ENCODE results near the gene KRT33B.
"Not testable (repeated sequence)": the region's sequence is repeated elsewhere in the genome, so short reads cannot be mapped to it uniquely, and the experiment has no call there.

DNA sequence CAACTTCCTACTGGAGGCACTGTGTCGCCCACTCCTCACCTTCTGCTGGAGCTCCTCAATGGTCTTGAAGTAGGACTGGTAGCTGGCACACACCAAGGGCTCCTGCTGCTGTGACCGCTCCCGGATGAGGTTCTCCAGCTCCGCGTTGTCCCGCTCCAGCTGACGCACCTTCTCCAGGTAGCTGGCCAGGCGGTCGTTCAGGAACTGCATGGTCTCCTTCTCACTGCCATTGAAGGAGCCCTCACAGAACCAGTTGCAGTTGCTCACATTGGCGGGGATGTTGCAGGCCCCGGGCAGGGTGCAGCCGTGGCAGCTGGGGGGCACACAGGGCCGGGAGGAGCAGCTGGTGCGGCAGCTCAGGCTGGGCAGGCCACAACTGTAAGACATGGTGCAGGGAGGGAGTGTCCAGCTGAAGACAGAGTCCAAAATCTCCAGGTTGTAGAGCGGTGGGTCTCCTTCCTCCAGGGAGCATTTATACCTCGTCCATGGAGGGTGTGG, 19.2 kb downstream of the KRT33B start, which contains the start of gene KRT33A:
- not testable (repeated sequence) for TF ChIP-seq POLR2A (IDR thresholded peaks at IDR 0.05; ENCODE audit: control extremely low read depth in 1 of 2, low read depth in 2 of 2, low read length in 2 of 2); SIN3A (conservative IDR thresholded peaks at IDR 0.05 in 1 of 2, IDR thresholded peaks at IDR 0.05 in 1 of 2; ENCODE audit: low read depth in 1 of 2, low read length in 2 of 2); NRF1 (IDR thresholded peaks at IDR 0.05; ENCODE audit: low read depth, low read length); RFX5 (IDR thresholded peaks at IDR 0.05; ENCODE audit: borderline replicate concordance, low read depth, low read length); POLR2AphosphoS5 (IDR thresholded peaks at IDR 0.05; ENCODE audit: low read depth, low read length)
- TF ChIP-seq, protein P1, sequence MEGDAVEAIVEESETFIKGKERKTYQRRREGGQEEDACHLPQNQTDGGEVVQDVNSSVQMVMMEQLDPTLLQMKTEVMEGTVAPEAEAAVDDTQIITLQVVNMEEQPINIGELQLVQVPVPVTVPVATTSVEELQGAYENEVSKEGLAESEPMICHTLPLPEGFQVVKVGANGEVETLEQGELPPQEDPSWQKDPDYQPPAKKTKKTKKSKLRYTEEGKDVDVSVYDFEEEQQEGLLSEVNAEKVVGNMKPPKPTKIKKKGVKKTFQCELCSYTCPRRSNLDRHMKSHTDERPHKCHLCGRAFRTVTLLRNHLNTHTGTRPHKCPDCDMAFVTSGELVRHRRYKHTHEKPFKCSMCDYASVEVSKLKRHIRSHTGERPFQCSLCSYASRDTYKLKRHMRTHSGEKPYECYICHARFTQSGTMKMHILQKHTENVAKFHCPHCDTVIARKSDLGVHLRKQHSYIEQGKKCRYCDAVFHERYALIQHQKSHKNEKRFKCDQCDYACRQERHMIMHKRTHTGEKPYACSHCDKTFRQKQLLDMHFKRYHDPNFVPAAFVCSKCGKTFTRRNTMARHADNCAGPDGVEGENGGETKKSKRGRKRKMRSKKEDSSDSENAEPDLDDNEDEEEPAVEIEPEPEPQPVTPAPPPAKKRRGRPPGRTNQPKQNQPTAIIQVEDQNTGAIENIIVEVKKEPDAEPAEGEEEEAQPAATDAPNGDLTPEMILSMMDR (IDR thresholded peaks at IDR 0.05; ENCODE audit: control extremely low read depth in 1 of 3, insufficient read depth in 1 of 3, low read depth in 1 of 3, low read length in 3 of 3) = not testable (repeated sequence)
- TF ChIP-seq, protein P2, sequence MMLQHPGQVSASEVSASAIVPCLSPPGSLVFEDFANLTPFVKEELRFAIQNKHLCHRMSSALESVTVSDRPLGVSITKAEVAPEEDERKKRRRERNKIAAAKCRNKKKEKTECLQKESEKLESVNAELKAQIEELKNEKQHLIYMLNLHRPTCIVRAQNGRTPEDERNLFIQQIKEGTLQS (IDR thresholded peaks at IDR 0.05; ENCODE audit: insufficient read depth, low read depth, low read length) = not testable (repeated sequence)
